Measurements from ENCODE around the gene IL7R. TPM values are rescaled to one million over a fixed set of nuclear protein-coding genes. Genes with fewer than 3 reads are reported as not detected.

The IL7R gene
- total and polyA plus RNA-seq, 2 experiments from 2014 or later: not detected

DNA sequence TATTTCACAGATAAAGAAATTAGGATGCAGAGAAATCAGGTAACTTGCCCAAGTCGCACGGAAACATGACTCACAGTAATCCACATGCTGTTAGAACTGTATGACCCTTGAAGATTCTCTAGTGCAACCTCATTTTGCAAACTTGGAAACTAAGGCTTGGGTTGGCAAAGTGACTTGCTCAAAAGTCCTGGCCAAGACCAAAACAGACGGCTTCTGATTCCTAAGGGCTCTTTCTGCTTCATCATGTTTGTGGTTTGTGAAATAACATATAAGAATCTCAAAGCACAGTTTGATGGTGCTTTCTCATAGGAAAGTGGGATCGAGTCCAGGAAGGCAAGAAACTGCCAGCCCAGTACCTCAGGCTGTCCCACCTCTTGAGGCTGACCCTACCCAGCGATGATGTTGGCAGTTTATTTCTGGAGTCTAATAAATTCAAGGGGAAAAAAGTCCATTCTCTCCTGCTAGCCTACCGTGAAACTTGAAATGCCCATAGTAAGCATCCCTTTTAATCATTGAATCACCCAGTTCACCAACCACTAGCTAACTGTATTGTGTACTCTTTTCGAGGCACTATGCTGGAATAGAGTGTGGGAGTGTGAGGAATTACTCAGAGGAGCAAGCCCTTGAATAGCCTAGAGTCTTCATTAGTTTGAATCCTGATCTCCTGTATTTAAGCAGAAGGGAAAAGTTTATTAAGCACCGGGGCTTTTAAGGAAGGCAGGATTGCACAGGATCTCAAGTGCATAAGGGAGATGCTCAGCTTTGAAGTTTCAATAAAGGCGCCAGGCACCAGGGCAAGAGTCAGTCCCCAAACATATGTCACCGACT lies 67.6 kb downstream of the IL7R start:
- Histone ChIP-seq H3K36me3 (no peaks in the 10 kb centered on the region), H3K27ac (no peak overlapping the region), H3K4me1 (ENCODE audit: low read depth) (no peaks in the 10 kb centered on the region), H3K4me3 (no peak overlapping the region), H3K27me3 (peaks cover 51% of the 10 kb centered on the region), H3K9me3 (ENCODE audit: low read depth) (no peaks in the 10 kb centered on the region)
- DNase-seq (ENCODE audit: low read depth in 1 of 2, low spot score in 1 of 2): peak in 1 of 2 donors; percentile 57
- TF ChIP-seq CTCF (IDR thresholded peaks at IDR 0.05; ENCODE audit: low read depth, low read length): no peak

DNA sequence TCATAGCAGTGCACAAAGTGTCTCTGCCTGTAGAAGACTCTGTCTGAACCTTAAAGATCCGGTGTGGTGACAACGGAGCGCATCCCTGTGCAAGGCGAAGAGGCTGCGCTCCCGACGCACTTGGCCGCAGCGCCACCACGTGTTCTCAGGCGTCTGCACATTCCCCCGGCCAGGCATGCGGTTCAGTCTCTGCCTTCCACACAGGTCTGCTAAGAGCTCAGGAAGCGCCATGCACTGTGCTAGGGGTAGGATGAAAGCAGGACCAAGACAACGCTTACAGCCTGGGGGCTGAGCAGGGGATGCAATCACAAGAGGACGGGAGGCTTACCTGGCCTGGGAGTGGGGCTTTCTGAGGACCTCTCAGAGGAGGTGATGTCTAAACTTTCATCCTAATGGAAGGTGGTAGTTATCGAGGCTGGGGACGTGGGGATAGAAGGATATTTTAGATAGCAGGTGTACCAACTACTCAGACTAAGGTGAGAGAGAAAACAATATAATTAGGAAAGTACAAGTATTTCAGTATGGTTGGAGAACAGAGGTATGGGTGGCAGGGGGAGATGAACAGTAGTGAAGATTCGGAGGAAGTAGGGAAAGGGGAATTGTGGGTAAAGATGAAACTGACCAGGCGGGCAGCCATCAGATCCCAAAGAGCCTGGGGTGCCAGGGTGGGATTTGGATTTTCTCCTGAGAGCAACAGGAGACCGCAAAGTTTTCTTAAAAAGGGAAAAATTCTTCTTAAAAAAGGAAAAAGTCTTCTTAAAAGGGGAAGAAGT lies 68.4 kb downstream of the IL7R start:
- H3K27me3 ChIP-seq: peaks cover 51% of the 10 kb centered on the region
- H3K4me1 ChIP-seq (ENCODE audit: low read depth): no peaks in the 10 kb centered on the region
- no peaks in the 10 kb centered on the region for H3K36me3 ChIP-seq
- DNase-seq (ENCODE audit: low read depth in 1 of 2, low spot score in 1 of 2): peak; percentile 69 to 74
- H3K4me3 ChIP-seq: no peak overlapping the region
- no peak overlapping the region for H3K27ac ChIP-seq
- TF ChIP-seq CTCF (IDR thresholded peaks at IDR 0.05; ENCODE audit: low read depth, low read length): peak; percentile 74
- H3K9me3 ChIP-seq (ENCODE audit: low read depth): no peaks in the 10 kb centered on the region

- peak; percentile 78 for TF ChIP-seq CTCF (IDR thresholded peaks at IDR 0.05; ENCODE audit: low read depth, low read length)
Observed at GRCh38 chr5:35926389-35927051, 69.8 kb downstream of the IL7R start.

More at GRCh38 chr5:35926389-35927051, 69.8 kb downstream of the IL7R start:
- Histone ChIP-seq H3K36me3 (no peaks in the 10 kb centered on the region), H3K4me3 (no peak overlapping the region), H3K9me3 (ENCODE audit: low read depth) (no peaks in the 10 kb centered on the region), H3K27me3 (peaks cover 51% of the 10 kb centered on the region), H3K4me1 (ENCODE audit: low read depth) (no peaks in the 10 kb centered on the region), H3K27ac (no peak overlapping the region)
- peak; percentile 63 to 74 for DNase-seq (ENCODE audit: low read depth in 1 of 2, low spot score in 1 of 2)

Other genes starting within 250 kb of the IL7R start
- 2.2 and 5.7 TPM in 2 replicates for gene SPEF2, start 239.0 kb upstream of the IL7R start, total RNA-seq
- gene SPEF2, start 239.0 kb upstream of the IL7R start, polyA plus RNA-seq: 3.2 and 4.4 TPM in 2 replicates
- gene CAPSL, start 81.7 kb downstream of the IL7R start, total RNA-seq: not detected in 2 replicates
- gene CAPSL, start 81.7 kb downstream of the IL7R start, polyA plus RNA-seq: not detected in 2 replicates
- gene UGT3A1, start 134.5 kb downstream of the IL7R start, total RNA-seq: 0.42 and 0.48 TPM in 2 replicates
- 1.0 TPM in 1 of 2 replicates, not detected in the other for gene UGT3A1, start 134.5 kb downstream of the IL7R start, polyA plus RNA-seq
- 2.8 and 4.4 TPM in 2 replicates for gene UGT3A2, start 210.0 kb downstream of the IL7R start, total RNA-seq
- gene UGT3A2, start 210.0 kb downstream of the IL7R start, polyA plus RNA-seq: 2.6 and 11.6 TPM in 2 replicates

Data from cardiac muscle cell (in vitro differentiated cells and primary cell).